HCT116 (cell line): ENCODE results near the gene SUN5. TPM values are rescaled to one million over a fixed set of nuclear protein-coding genes. Genes with fewer than 3 reads are reported as not detected.

Experiments
- ATAC-seq: fragments of 200-7000 bp; cut with Tn5 transposase; 2 replicates; pipeline ENCODE4 v1.9.1; 2020; ENCODE audit warnings: mild to moderate bottlenecking, moderate library complexity
- BruUV-seq: library from RNA; stranded (reverse); fragments of 400-500 nt; replicated peaks from 2 replicates; lab custom pipeline; 2021; lab: Mats Ljungman, UMichigan
- CTCF ChIA-PET: fragments of 300-600 bp; sonication (Branson Sonifier 250); formaldehyde crosslinking; loops from one replicate; lab custom pipeline; 2021; ENCODE audit warnings: antibody characterized with exemption; lab: Charles Lee
- POLR2A ChIA-PET: fragments of 300-600, 350-600 bp; sonication (Branson Sonifier 250); formaldehyde crosslinking; loops from one replicate; lab custom pipeline; 2021; ENCODE audit warnings: antibody characterized with exemption; lab: Charles Lee
- RAD21 ChIA-PET, 2 experiments: fragments of 300-600 bp; sonication (Branson Sonifier 250); formaldehyde crosslinking; loops; one replicate each; lab custom pipeline; 2023; ENCODE audit warnings: low total read pairs in 2 of 2; ENCODE audit not compliant: uncharacterized antibody in 2 of 2, unreplicated experiment in 2 of 2, low non-redundant PET in 1 of 2; lab: Charles Lee
- DNase-seq: peaks from one replicate; pipeline ENCODE4 v3.0.0-alpha.2; 2010; ENCODE audit warnings: low read depth, low spot score
- H2AFZ ChIP-seq: fragments of 200-600 bp; shearing (Covaris generic), sonication (generic); 2 replicates; pipeline ENCODE4 v1.6.1; 2017; ENCODE audit warnings: low read depth, mixed run types, mixed read lengths, antibody characterized with exemption, low read length; ENCODE audit not compliant: poor library complexity, severe bottlenecking
- H3K27ac ChIP-seq: 2 replicates; pipeline ENCODE4 v1.5.1; 2012; ENCODE audit warnings: low read depth, low read length
- H3K27me3 ChIP-seq: fragments of 200-600 bp; sonication (generic); 2 replicates; pipeline ENCODE4 v1.6.1; 2016; ENCODE audit warnings: mixed run types, low read length, mixed read lengths; ENCODE audit not compliant: insufficient read depth
- H3K36me3 ChIP-seq, 2 experiments: fragments of 200-500 bp in 1 of 2; fragments of 200-600 bp in 1 of 2; sonication (Bioruptor generic) in 1 of 2; sonication (generic) in 1 of 2; 2 replicates each; pipeline versions ENCODE4 v1.5.1 to v1.6.1; 2014 to 2016; ENCODE audit warnings: low read length in 2 of 2, inconsistent platforms in 1 of 2, mixed read lengths in 1 of 2, mixed run types in 1 of 2; ENCODE audit not compliant: insufficient read depth in 2 of 2, control insufficient read depth in 1 of 2
- H3K4me1 ChIP-seq, 2 experiments: fragments of 200-600 bp in 1 of 2; sonication (generic) in 1 of 2; 2 replicates each; pipeline versions ENCODE4 v1.5.1 to v1.6.1; 2012 to 2017; ENCODE audit warnings: low read length in 2 of 2, inconsistent platforms in 1 of 2, mild to moderate bottlenecking in 1 of 2, mixed read lengths in 1 of 2, mixed run types in 1 of 2, moderate library complexity in 1 of 2; ENCODE audit not compliant: insufficient read depth in 2 of 2, control insufficient read depth in 1 of 2
- H3K4me2 ChIP-seq: fragments of 200-600 bp; sonication (generic); 2 replicates; pipeline ENCODE4 v1.6.1; 2017; ENCODE audit warnings: mixed run types, low read length, mixed read lengths
- H3K4me3 ChIP-seq, 2 experiments: fragments of 200-600 bp in 1 of 2; sonication (generic) in 1 of 2; replicated peaks in 1 of 2; 2 replicates each; pipeline ENCODE4 v1.5.1; 2011 to 2016; ENCODE audit warnings: low read length in 2 of 2, control low read depth in 1 of 2, low read depth in 1 of 2, mild to moderate bottlenecking in 1 of 2, mixed read lengths in 1 of 2, mixed run types in 1 of 2
- H3K79me2 ChIP-seq: fragments of 200-600 bp; sonication (generic); 2 replicates; pipeline ENCODE4 v1.6.1; 2017; ENCODE audit warnings: mild to moderate bottlenecking, mixed run types, low read length, moderate library complexity, mixed read lengths; ENCODE audit not compliant: insufficient read depth
- H3K9ac ChIP-seq: fragments of 200-600 bp; sonication (generic); 2 replicates; pipeline ENCODE4 v1.6.1; 2016; ENCODE audit warnings: low read length, mixed read lengths
- H3K9me2 ChIP-seq: fragments of 200-600 bp; sonication (generic), shearing (Covaris generic); 2 replicates; pipeline ENCODE4 v1.6.1; 2017; ENCODE audit warnings: mixed run types, mild to moderate bottlenecking, moderate library complexity; ENCODE audit not compliant: insufficient read depth
- H3K9me3 ChIP-seq, 2 experiments: fragments of 200-500 bp in 1 of 2; fragments of 200-600 bp in 1 of 2; sonication (Bioruptor generic) in 1 of 2; sonication (generic) in 1 of 2; 2 replicates each; pipeline ENCODE4 v1.6.1; 2014 to 2017; ENCODE audit warnings: low read length in 2 of 2, mixed read lengths in 2 of 2, inconsistent platforms in 1 of 2, low read depth in 1 of 2, mild to moderate bottlenecking in 1 of 2, mixed run types in 1 of 2, moderate library complexity in 1 of 2; ENCODE audit not compliant: control insufficient read depth in 1 of 2, insufficient read depth in 1 of 2
- H4K20me1 ChIP-seq: fragments of 200-600 bp; sonication (generic), shearing (Covaris generic); 2 replicates; pipeline ENCODE4 v1.6.1; 2017; ENCODE audit warnings: mixed run types, mild to moderate bottlenecking, moderate library complexity; ENCODE audit not compliant: insufficient read depth
- CBX3 ChIP-seq: IDR thresholded peaks from 2 replicates; pipeline ENCODE4 v1.6.1; 2012; ENCODE audit warnings: low read depth
- CTCF ChIP-seq, 3 experiments: fragments of 200-600 bp in 1 of 3; sonication (generic) in 1 of 3; IDR thresholded peaks in 2 of 3; conservative IDR thresholded peaks in 1 of 3; 2 replicates each; pipeline ENCODE4 v1.5.1; 2012 to 2017; ENCODE audit warnings: low read depth in 2 of 3, low read length in 2 of 3, antibody characterized with exemption in 1 of 3, borderline replicate concordance in 1 of 3, control low read depth in 1 of 3, mild to moderate bottlenecking in 1 of 3, mixed read lengths in 1 of 3, mixed run types in 1 of 3, moderate library complexity in 1 of 3; ENCODE audit not compliant: insufficient read depth in 1 of 3
- ELF1 ChIP-seq: IDR thresholded peaks from 2 replicates; pipeline ENCODE4 v1.6.1; 2012; ENCODE audit warnings: low read depth, borderline replicate concordance
- FOSL1 ChIP-seq: IDR thresholded peaks from 2 replicates; pipeline ENCODE4 v1.6.1; 2012; ENCODE audit warnings: low read depth
- POLR2AphosphoS5 ChIP-seq: IDR thresholded peaks from 2 replicates; pipeline ENCODE4 v1.6.1; 2011; ENCODE audit warnings: mild to moderate bottlenecking, low read depth, low read length, moderate library complexity
- RAD21 ChIP-seq: IDR thresholded peaks from 2 replicates; pipeline ENCODE4 v1.6.1; 2012; ENCODE audit warnings: low read depth, mild to moderate bottlenecking
- REST ChIP-seq: IDR thresholded peaks from 2 replicates; pipeline ENCODE4 v1.6.1; 2012; ENCODE audit warnings: low read depth
- SIN3A ChIP-seq: IDR thresholded peaks from 2 replicates; pipeline ENCODE4 v1.6.1; 2012; ENCODE audit warnings: low read depth
- SRF ChIP-seq: IDR thresholded peaks from 2 replicates; pipeline ENCODE4 v1.6.1; 2012; ENCODE audit warnings: low read depth
- YY1 ChIP-seq: IDR thresholded peaks from 2 replicates; pipeline ENCODE4 v1.6.1; 2011; ENCODE audit warnings: low read length, low read depth, moderate library complexity, mild to moderate bottlenecking; ENCODE audit not compliant: insufficient replicate concordance; ENCODE audit errors: extremely low read depth
- intact Hi-C: fragments of 100-400 bp; cut with micrococcal nuclease; formaldehyde crosslinking; loops from 2 replicates; pipeline ENCODE4 v1.10.0; 2022
- total RNA-seq: library from RNA; stranded (reverse); gene quantifications from one replicate; pipeline ENCODE4 v1.2.1, GENCODE V29; 2021; ENCODE audit not compliant: unreplicated experiment

SUN5 gene
- total RNA-seq, 1 experiment from 2014 or later: not detected

- H3K4me3 ChIP-seq: no peak overlapping the region
- no peak overlapping the region for H3K9ac ChIP-seq
- ChIA-PET RAD21 (no interaction called here), CTCF (no interaction called here), POLR2A (no interaction called here)
- no peak overlapping the region for H3K27ac ChIP-seq
- H3K36me3 ChIP-seq: no peaks in the 10 kb centered on the region
- intact Hi-C loops: no loop called here
- no peaks in the 10 kb centered on the region for H3K79me2 ChIP-seq
- no peaks in the 10 kb centered on the region for H4K20me1 ChIP-seq
- no peak overlapping the region for H2AFZ ChIP-seq
- BruUV-seq: no TSS peak
- H3K4me1 ChIP-seq: no peaks in the 10 kb centered on the region
- no peaks in the 10 kb centered on the region for H3K9me3 ChIP-seq
- TF ChIP-seq POLR2AphosphoS5: no peak
- TF ChIP-seq RAD21: no peak
- TF ChIP-seq CTCF (IDR thresholded peaks at IDR 0.05 in 2 of 3, conservative IDR thresholded peaks at IDR 0.05 in 1 of 3; ENCODE audit: borderline replicate concordance in 1 of 3, insufficient read depth in 1 of 3, low read depth in 2 of 3, low read length in 2 of 3): no peak
- no peak for TF ChIP-seq ELF1
- TF ChIP-seq FOSL1: no peak
- TF ChIP-seq YY1: no peak
- no peak for TF ChIP-seq REST
- TF ChIP-seq CBX3: no peak
- no peak for TF ChIP-seq SRF
- TF ChIP-seq SIN3A: no peak
- H3K27me3 ChIP-seq: no peaks in the 10 kb centered on the region
- DNase-seq (no peak), ATAC-seq (no peak)
- H3K9me2 ChIP-seq: no peaks in the 10 kb centered on the region
- H3K4me2 ChIP-seq: no peak overlapping the region
Measured at GRCh38 chr20:32978009-32978335, 26.3 kb downstream of the SUN5 start.
